H9 (cell line): ENCODE measurements around the gene MMP10. TPM values are rescaled to one million over a fixed set of nuclear protein-coding genes. Genes with fewer than 3 reads are reported as not detected.

Source experiments
- DNase-seq: peaks from one replicate; pipeline ENCODE4 v3.0.0-alpha.2; 2017
- H2AFZ ChIP-seq: one replicate; pipeline ENCODE4 v1.6.1; 2013; ENCODE audit warnings: mild to moderate bottlenecking, low read length, control low read depth, moderate library complexity
- H2AK5ac ChIP-seq: 2 replicates; pipeline ENCODE4 v1.6.1; 2013; ENCODE audit warnings: low read length, control low read depth, mixed read lengths; ENCODE audit not compliant: insufficient read length
- H2BK120ac ChIP-seq: one replicate; pipeline ENCODE4 v1.6.1; 2013; ENCODE audit warnings: low read depth, mild to moderate bottlenecking, low read length, control low read depth, inconsistent platforms; ENCODE audit not compliant: poor library complexity, severe bottlenecking
- H2BK12ac ChIP-seq: 2 replicates; pipeline ENCODE4 v1.6.1; 2013; ENCODE audit warnings: low read length, control low read depth, mixed read lengths, low read depth; ENCODE audit not compliant: insufficient read length
- H2BK15ac ChIP-seq: 2 replicates; pipeline ENCODE4 v1.6.1; 2013; ENCODE audit warnings: low read depth, low read length, control low read depth
- H2BK20ac ChIP-seq: one replicate; pipeline ENCODE4 v1.6.1; 2013; ENCODE audit warnings: low read depth, mild to moderate bottlenecking, low read length, control low read depth, inconsistent platforms; ENCODE audit not compliant: poor library complexity, severe bottlenecking
- H2BK5ac ChIP-seq: 2 replicates; pipeline ENCODE4 v1.6.1; 2013; ENCODE audit warnings: low read length, control low read depth, mixed read lengths; ENCODE audit not compliant: insufficient read length
- H3K14ac ChIP-seq: 2 replicates; pipeline ENCODE4 v1.6.1; 2013; ENCODE audit warnings: low read length, control low read depth; ENCODE audit not compliant: insufficient read depth
- H3K18ac ChIP-seq: 2 replicates; pipeline ENCODE4 v1.6.1; 2013; ENCODE audit warnings: low read depth, mild to moderate bottlenecking, mixed read lengths, low read length, control low read depth; ENCODE audit not compliant: insufficient read length
- H3K23ac ChIP-seq: 2 replicates; pipeline ENCODE4 v1.6.1; 2013; ENCODE audit warnings: low read length, control low read depth, mixed read lengths, low read depth; ENCODE audit not compliant: insufficient read length
- H3K23me2 ChIP-seq: 2 replicates; pipeline ENCODE4 v1.6.1; 2013; ENCODE audit warnings: low read depth, mild to moderate bottlenecking, mixed read lengths, low read length, control low read depth; ENCODE audit not compliant: insufficient read length, poor library complexity, severe bottlenecking
- H3K27ac ChIP-seq: 2 replicates; pipeline ENCODE4 v1.5.1; 2013; ENCODE audit warnings: low read length, control low read depth, mixed read lengths, low read depth; ENCODE audit not compliant: insufficient read length
- H3K27me3 ChIP-seq: 2 replicates; pipeline ENCODE4 v1.6.1; 2013; ENCODE audit warnings: low read length, control low read depth, inconsistent platforms; ENCODE audit not compliant: insufficient read depth
- H3K4ac ChIP-seq: 2 replicates; pipeline ENCODE4 v1.6.1; 2013; ENCODE audit warnings: low read depth, mild to moderate bottlenecking, control low read depth, inconsistent platforms, low read length, moderate library complexity
- H3K4me1 ChIP-seq: 2 replicates; pipeline ENCODE4 v1.6.1; 2013; ENCODE audit warnings: low read length, control low read depth, inconsistent platforms; ENCODE audit not compliant: insufficient read depth
- H3K4me2 ChIP-seq: 2 replicates; pipeline ENCODE4 v1.6.1; 2013; ENCODE audit warnings: low read length, control low read depth, mixed read lengths; ENCODE audit not compliant: insufficient read length, insufficient read depth
- H3K56ac ChIP-seq: 2 replicates; pipeline ENCODE4 v1.6.1; 2013; ENCODE audit warnings: low read depth, mild to moderate bottlenecking, mixed read lengths, low read length, control low read depth; ENCODE audit not compliant: insufficient read length
- H3K79me1 ChIP-seq: 2 replicates; pipeline ENCODE4 v1.6.1; 2013; ENCODE audit warnings: low read depth, mild to moderate bottlenecking, moderate library complexity, low read length, control low read depth, inconsistent platforms; ENCODE audit not compliant: insufficient read depth, poor library complexity, severe bottlenecking
- H3K79me2 ChIP-seq: 2 replicates; pipeline ENCODE4 v1.6.1; 2013; ENCODE audit warnings: low read length, control low read depth, inconsistent platforms; ENCODE audit not compliant: insufficient read depth
- H3K9ac ChIP-seq: 2 replicates; pipeline ENCODE4 v1.6.1; 2013; ENCODE audit warnings: low read length, control low read depth, mixed read lengths; ENCODE audit not compliant: insufficient read length; ENCODE audit errors: extremely low read depth
- H3K9me3 ChIP-seq: one replicate; pipeline ENCODE4 v1.6.1; 2013; ENCODE audit warnings: low read depth, low read length, inconsistent platforms; ENCODE audit not compliant: control insufficient read depth
- H3T11ph ChIP-seq: one replicate; pipeline ENCODE4 v1.6.1; 2013; ENCODE audit warnings: mild to moderate bottlenecking, low read length, control low read depth, inconsistent platforms
- H4K20me1 ChIP-seq: one replicate; pipeline ENCODE4 v1.6.1; 2013; ENCODE audit not compliant: control insufficient read depth, insufficient read length, insufficient read depth
- H4K5ac ChIP-seq: 2 replicates; pipeline ENCODE4 v1.6.1; 2013; ENCODE audit warnings: low read depth, mild to moderate bottlenecking, mixed read lengths, low read length, control low read depth; ENCODE audit not compliant: insufficient read length
- H4K8ac ChIP-seq: replicated peaks from 2 replicates; pipeline ENCODE4 v1.6.1; 2013; ENCODE audit warnings: low read length, control low read depth, mixed read lengths, low read depth; ENCODE audit not compliant: insufficient read length
- H4K91ac ChIP-seq: 2 replicates; pipeline ENCODE4 v1.6.1; 2013; ENCODE audit warnings: low read depth, mild to moderate bottlenecking, moderate library complexity, mixed read lengths, low read length, control low read depth; ENCODE audit not compliant: insufficient read length
- H3K27ac Mint-ChIP-seq, 3 experiments: 2 replicates in 2 of 3; 3 replicates in 1 of 3; pipeline ENCODE4 v1.8.0; 2020 to 2021; ENCODE audit warnings: mixed read lengths in 3 of 3, mild to moderate bottlenecking in 1 of 3, moderate library complexity in 1 of 3
- H3K27me3 Mint-ChIP-seq: 2 replicates; pipeline ENCODE4 v1.8.0; 2021; ENCODE audit warnings: low read depth, mild to moderate bottlenecking, moderate library complexity, mixed read lengths
- H3K36me3 Mint-ChIP-seq, 3 experiments: 2 replicates in 2 of 3; 3 replicates in 1 of 3; pipeline ENCODE4 v1.8.0; 2020 to 2021; ENCODE audit warnings: low read depth in 3 of 3, mixed read lengths in 3 of 3; ENCODE audit not compliant: insufficient read depth in 1 of 3
- H3K4me1 Mint-ChIP-seq, 2 experiments: 2 replicates each; pipeline ENCODE4 v1.8.0; 2020; ENCODE audit warnings: mixed read lengths in 2 of 2
- H3K4me3 Mint-ChIP-seq, 2 experiments: 2 replicates in 1 of 2; 3 replicates in 1 of 2; pipeline ENCODE4 v1.8.0; 2020 to 2021; ENCODE audit warnings: mild to moderate bottlenecking in 2 of 2, mixed read lengths in 2 of 2, moderate library complexity in 1 of 2
- H3K9me3 Mint-ChIP-seq, 2 experiments: 2 replicates in 1 of 2; 3 replicates in 1 of 2; pipeline ENCODE4 v1.8.0; 2020; ENCODE audit warnings: mild to moderate bottlenecking in 2 of 2, mixed read lengths in 2 of 2, moderate library complexity in 1 of 2
- CTCF ChIP-seq: fragments of 200-600 bp; sonication (generic); conservative IDR thresholded peaks from 3 replicates; pipeline ENCODE4 v1.8.0; 2021; ENCODE audit warnings: antibody characterized with exemption, mild to moderate bottlenecking
- WGBS: extraction: QIAGEN DNeasy Blood & Tissue Kit; methylation state at CpG from one replicate; pipeline ENCODE4 v1.1.7; 2013; ENCODE audit warnings: missing lambda C conversion rate, low lambda C conversion rate, mixed read lengths; ENCODE audit not compliant: insufficient read length; ENCODE audit errors: extremely low coverage; 5-methylcytosine and 5-hydroxymethylcytosine counted together
- total RNA-seq: library from RNA; stranded (reverse); gene quantifications from 2 replicates; pipeline ENCODE4 v1.2.1, GENCODE V29; 2021

MMP10 gene
- total RNA-seq, 1 experiment from 2014 or later = not detected

- no peak overlapping the region for H4K5ac ChIP-seq
- no peaks in the 10 kb centered on the region for H3K27me3 ChIP-seq
- H3K4ac ChIP-seq = no peak overlapping the region
- H3K4me1 ChIP-seq = no peaks in the 10 kb centered on the region
- H3K4me2 ChIP-seq = no peak overlapping the region
- H3K79me1 ChIP-seq = no peaks in the 10 kb centered on the region
- no peak overlapping the region for H2AFZ ChIP-seq
- Mint-ChIP-seq H3K27me3 (no peaks in the 10 kb centered on the region; the same call in 1 of the 2 replicates), H3K27ac (no peak overlapping the region), H3K9me3 (no peaks in the 10 kb centered on the region), H3K36me3 (no peaks in the 10 kb centered on the region), H3K4me1 (peaks cover 11 to 20% of the 10 kb centered on the region in 2 experiments), H3K4me3 (no peak overlapping the region)
- H2BK120ac ChIP-seq = no peak overlapping the region
- H3K56ac ChIP-seq = no peak overlapping the region
- no peak overlapping the region for H2AK5ac ChIP-seq
- H3K14ac ChIP-seq = no peak overlapping the region
- TF ChIP-seq CTCF = no peak
- H3K18ac ChIP-seq = no peak overlapping the region
- no peak overlapping the region for H3K9ac ChIP-seq
- no peak overlapping the region for H2BK20ac ChIP-seq
- H3K23ac ChIP-seq = no peak overlapping the region
- no CpG with 5 or more reads among the region's 3 CpGs for WGBS
- no peak overlapping the region for H4K8ac ChIP-seq
- H3K27ac ChIP-seq = no peak overlapping the region
- no peak overlapping the region for H2BK5ac ChIP-seq
- no peak overlapping the region for H4K91ac ChIP-seq
- no peak overlapping the region for H2BK15ac ChIP-seq
- no peak overlapping the region for H2BK12ac ChIP-seq
- no peak overlapping the region for H3T11ph ChIP-seq
- no peaks in the 10 kb centered on the region for H3K9me3 ChIP-seq
- no peaks in the 10 kb centered on the region for H3K79me2 ChIP-seq
- H3K23me2 ChIP-seq = no peaks in the 10 kb centered on the region
- no peak for DNase-seq
- H4K20me1 ChIP-seq = no peaks in the 10 kb centered on the region
Observed at GRCh38 chr11:102806296-102806695, 25.9 kb upstream of the MMP10 start.
